ENCODE data around the gene DDN.

Gene DDN

GRCh38 chr12:49010092-49010668 is 11.0 kb upstream of the DDN start:
- no peak for DNase-seq

GRCh38 chr12:49008943-49009342 is 9.8 kb upstream of the DDN start:
- no peak for DNase-seq

GRCh38 chr12:49000346-49000745 is 1.2 kb upstream of the DDN start:
- no peak for DNase-seq

GRCh38 chr12:48998497-48999353 is 450 bp downstream of the DDN start:
- DNase-seq: no peak

GRCh38 chr12:48997719-48998496 is 1.3 kb downstream of the DDN start:
- no peak for DNase-seq

- DNase-seq: no peak
Measured at GRCh38 chr12:48996794-48997718, 2.1 kb downstream of the DDN start.

GRCh38 chr12:48995086-48995879 is 3.9 kb downstream of the DDN start:
- no peak for DNase-seq

- no peak for DNase-seq
Measured at GRCh38 chr12:48994224-48995085, 4.7 kb downstream of the DDN start.

- no peak for DNase-seq
Measured at GRCh38 chr12:48993787-48994186, 5.4 kb downstream of the DDN start.

- DNase-seq: no peak
Measured at GRCh38 chr12:48991247-48992050, 7.7 kb downstream of the DDN start.

GRCh38 chr12:48990552-48990951 is 8.6 kb downstream of the DDN start:
- DNase-seq: no peak

- DNase-seq: no peak
Measured at GRCh38 chr12:48988030-48988649, 11.0 kb downstream of the DDN start.

GRCh38 chr12:48986720-48987291 is 12.4 kb downstream of the DDN start:
- DNase-seq: no peak

GRCh38 chr12:48985901-48986300 is 13.3 kb downstream of the DDN start:
- DNase-seq: no peak

GRCh38 chr12:48985475-48985897 is 13.7 kb downstream of the DDN start:
- DNase-seq: no peak

GRCh38 chr12:48982397-48983080 is 16.6 kb downstream of the DDN start:
- DNase-seq: no peak

GRCh38 chr12:48981757-48982157 is 17.4 kb downstream of the DDN start:
- DNase-seq: no peak
